T-helper 2 cell treated with Interferon-gamma antibody and Interleukin-4, amounts not matched to agents 100 ng/mL and 5 ng/mL, for 36 hours (primary cell): ENCODE data around the gene ABCA12. TPM values are rescaled to one million over a fixed set of nuclear protein-coding genes. Genes with fewer than 3 reads are reported as not detected.

Experiments used
- intact Hi-C: fragments of 100-400 bp; cut with micrococcal nuclease; formaldehyde crosslinking; loops from one replicate; pipeline ENCODE4 v1.15.1; 2023
- total RNA-seq: library from RNA; stranded (reverse); gene quantifications from 2 replicates; pipeline ENCODE4 v1.2.3, GENCODE V29; 2022

ABCA12 gene
- total RNA-seq, 1 donor from 2014 or later: not detected

GRCh38 chr2:215049341-215049740 lies 89.1 kb downstream of the ABCA12 start:
- intact Hi-C loops: no loop called here

- intact Hi-C loops: no loop called here
Measured at GRCh38 chr2:215038421-215038820, 100.0 kb downstream of the ABCA12 start.

GRCh38 chr2:215036314-215036713 lies 102.1 kb downstream of the ABCA12 start:
- intact Hi-C loops: no loop called here

GRCh38 chr2:215034154-215034553 lies 104.3 kb downstream of the ABCA12 start:
- intact Hi-C loops: no loop called here

- intact Hi-C loops: no loop called here
Measured at GRCh38 chr2:215032153-215032552, 106.3 kb downstream of the ABCA12 start.

- intact Hi-C loops: no loop called here
Measured at GRCh38 chr2:215031321-215031720, 107.1 kb downstream of the ABCA12 start.

- intact Hi-C loops: no loop called here
Measured at GRCh38 chr2:215029936-215030335, 108.5 kb downstream of the ABCA12 start.

- intact Hi-C loops: no loop called here
Measured at GRCh38 chr2:215028231-215028630, 110.2 kb downstream of the ABCA12 start.

- intact Hi-C loops: no loop called here
Measured at GRCh38 chr2:215027779-215028178, 110.6 kb downstream of the ABCA12 start.

GRCh38 chr2:215022910-215023309 lies 115.5 kb downstream of the ABCA12 start:
- intact Hi-C loops: loop anchor here (1.0 kb wide), 1 partner anchor 39 kb away; no protein-coding TSS in a partner anchor

- intact Hi-C loops: loop anchor here (1.0 kb wide), 1 partner anchor 38 kb away; no protein-coding TSS in a partner anchor
Measured at GRCh38 chr2:215022418-215022817, 116.0 kb downstream of the ABCA12 start.

GRCh38 chr2:215020283-215020682 lies 118.1 kb downstream of the ABCA12 start:
- intact Hi-C loops: no loop called here

- intact Hi-C loops: no loop called here
Measured at GRCh38 chr2:215019521-215020145, 118.8 kb downstream of the ABCA12 start.

GRCh38 chr2:215019085-215019484 lies 119.3 kb downstream of the ABCA12 start:
- intact Hi-C loops: no loop called here

GRCh38 chr2:215015421-215015820 lies 123.0 kb downstream of the ABCA12 start:
- intact Hi-C loops: no loop called here

GRCh38 chr2:215010390-215010789 lies 128.0 kb downstream of the ABCA12 start:
- intact Hi-C loops: no loop called here

GRCh38 chr2:215003001-215003400 lies 135.4 kb downstream of the ABCA12 start:
- intact Hi-C loops: loop anchor here (10.0 kb wide), 1 partner anchor 1198 kb away; no protein-coding TSS in a partner anchor

- intact Hi-C loops: loop anchor here (10.0 kb wide), 1 partner anchor 1198 kb away; no protein-coding TSS in a partner anchor
Measured at GRCh38 chr2:215002500-215002899, 135.9 kb downstream of the ABCA12 start.

GRCh38 chr2:215000721-215001120 lies 137.7 kb downstream of the ABCA12 start:
- intact Hi-C loops: loop anchor here (10.0 kb wide), 1 partner anchor 1196 kb away; no protein-coding TSS in a partner anchor

- intact Hi-C loops: no loop called here
Measured at GRCh38 chr2:214995926-214996670, 142.3 kb downstream of the ABCA12 start.

GRCh38 chr2:214995409-214995808 lies 143.0 kb downstream of the ABCA12 start:
- intact Hi-C loops: no loop called here

- intact Hi-C loops: no loop called here
Measured at GRCh38 chr2:214992911-214993310, 145.5 kb downstream of the ABCA12 start.

GRCh38 chr2:214989187-214989586 lies 149.2 kb downstream of the ABCA12 start:
- intact Hi-C loops: no loop called here
